ENCODE measurements around the gene RIMBP2.

Gene RIMBP2

DNA sequence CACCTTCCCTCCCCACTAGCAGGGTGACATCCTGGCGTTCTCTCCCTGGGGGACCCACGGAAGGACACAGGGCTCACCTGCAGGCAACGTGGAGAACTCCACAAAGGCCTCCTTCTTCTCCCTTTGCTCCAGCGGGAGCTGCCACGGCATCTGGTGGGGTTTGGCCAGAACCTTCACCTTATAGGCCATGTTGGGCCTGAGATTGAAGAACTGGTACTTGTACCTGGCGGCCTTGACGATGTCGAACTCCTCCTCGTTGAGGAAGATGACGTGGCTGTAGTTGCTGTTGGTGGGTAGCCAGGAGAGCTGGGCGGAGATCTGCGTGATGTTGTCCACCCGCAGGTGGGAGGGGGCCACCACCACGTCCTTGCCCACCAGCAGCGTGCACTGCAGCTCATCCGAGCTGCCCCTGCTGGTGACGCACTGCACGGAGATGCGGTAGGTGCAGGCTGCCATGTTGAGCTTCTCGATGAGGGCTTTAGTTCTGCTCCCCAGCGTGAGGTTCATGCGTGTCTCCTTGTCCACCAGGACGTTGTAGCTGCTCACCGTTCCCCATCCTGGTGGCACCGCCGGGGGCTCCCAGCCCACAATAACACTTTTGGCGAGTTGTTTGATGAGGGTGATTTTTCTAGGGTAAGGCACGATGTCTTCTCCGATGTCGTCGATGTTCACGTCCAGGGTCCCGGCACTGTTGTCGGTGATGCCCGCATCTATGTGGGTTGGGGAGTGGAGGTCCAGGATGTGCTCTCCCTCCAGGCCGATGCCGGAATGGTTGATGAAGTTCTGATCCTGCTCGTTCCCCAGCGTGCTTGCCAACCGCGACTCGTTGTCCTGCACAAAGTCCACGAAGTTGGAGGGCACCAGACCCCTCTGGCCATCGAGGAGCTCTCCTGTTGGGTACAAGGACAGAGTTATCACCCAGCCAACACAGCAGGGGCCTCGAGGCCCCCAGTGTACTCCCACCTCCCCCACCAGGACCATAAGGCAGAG is 274.0 kb downstream of the RIMBP2 start:
- Histone ChIP-seq H3K79me2 (ENCODE audit: insufficient read depth, low read length) (no peaks in the 10 kb centered on the region), H3K9ac (ENCODE audit: low read depth, low read length) (no peak overlapping the region), H3K27me3 (ENCODE audit: insufficient read depth, low read length, poor library complexity) (no peaks in the 10 kb centered on the region), H3K9me3 (ENCODE audit: insufficient read depth, low read length, severe bottlenecking) (peaks cover 7% of the 10 kb centered on the region), H3K4me3 (ENCODE audit: low read depth in 1 of 2, low read length in 2 of 2) (no peak overlapping the region), H3K4me1 (ENCODE audit: insufficient read depth, low read length) (no peaks in the 10 kb centered on the region), H3K27ac (ENCODE audit: low read length) (no peak overlapping the region), H4K20me1 (ENCODE audit: insufficient read depth, low read length) (no peaks in the 10 kb centered on the region), H3K36me3 (ENCODE audit: insufficient read depth, low read length) (no peaks in the 10 kb centered on the region), H2AFZ (ENCODE audit: low read depth, low read length) (no peak overlapping the region), H3K4me2 (ENCODE audit: insufficient read depth, low read length) (no peak overlapping the region)
- no peak for TF ChIP-seq EZH2 (IDR thresholded peaks at IDR 0.05; ENCODE audit: borderline replicate concordance, low read depth, low read length, severe bottlenecking)
- TF ChIP-seq, protein P1, sequence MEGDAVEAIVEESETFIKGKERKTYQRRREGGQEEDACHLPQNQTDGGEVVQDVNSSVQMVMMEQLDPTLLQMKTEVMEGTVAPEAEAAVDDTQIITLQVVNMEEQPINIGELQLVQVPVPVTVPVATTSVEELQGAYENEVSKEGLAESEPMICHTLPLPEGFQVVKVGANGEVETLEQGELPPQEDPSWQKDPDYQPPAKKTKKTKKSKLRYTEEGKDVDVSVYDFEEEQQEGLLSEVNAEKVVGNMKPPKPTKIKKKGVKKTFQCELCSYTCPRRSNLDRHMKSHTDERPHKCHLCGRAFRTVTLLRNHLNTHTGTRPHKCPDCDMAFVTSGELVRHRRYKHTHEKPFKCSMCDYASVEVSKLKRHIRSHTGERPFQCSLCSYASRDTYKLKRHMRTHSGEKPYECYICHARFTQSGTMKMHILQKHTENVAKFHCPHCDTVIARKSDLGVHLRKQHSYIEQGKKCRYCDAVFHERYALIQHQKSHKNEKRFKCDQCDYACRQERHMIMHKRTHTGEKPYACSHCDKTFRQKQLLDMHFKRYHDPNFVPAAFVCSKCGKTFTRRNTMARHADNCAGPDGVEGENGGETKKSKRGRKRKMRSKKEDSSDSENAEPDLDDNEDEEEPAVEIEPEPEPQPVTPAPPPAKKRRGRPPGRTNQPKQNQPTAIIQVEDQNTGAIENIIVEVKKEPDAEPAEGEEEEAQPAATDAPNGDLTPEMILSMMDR (IDR thresholded peaks at IDR 0.05; ENCODE audit: borderline replicate concordance, extremely low read depth, low read length, poor library complexity, severe bottlenecking), result no peak
- DNase-seq (no peak), ATAC-seq (ENCODE audit: insufficient read depth, low read depth) (no peak)

DNA sequence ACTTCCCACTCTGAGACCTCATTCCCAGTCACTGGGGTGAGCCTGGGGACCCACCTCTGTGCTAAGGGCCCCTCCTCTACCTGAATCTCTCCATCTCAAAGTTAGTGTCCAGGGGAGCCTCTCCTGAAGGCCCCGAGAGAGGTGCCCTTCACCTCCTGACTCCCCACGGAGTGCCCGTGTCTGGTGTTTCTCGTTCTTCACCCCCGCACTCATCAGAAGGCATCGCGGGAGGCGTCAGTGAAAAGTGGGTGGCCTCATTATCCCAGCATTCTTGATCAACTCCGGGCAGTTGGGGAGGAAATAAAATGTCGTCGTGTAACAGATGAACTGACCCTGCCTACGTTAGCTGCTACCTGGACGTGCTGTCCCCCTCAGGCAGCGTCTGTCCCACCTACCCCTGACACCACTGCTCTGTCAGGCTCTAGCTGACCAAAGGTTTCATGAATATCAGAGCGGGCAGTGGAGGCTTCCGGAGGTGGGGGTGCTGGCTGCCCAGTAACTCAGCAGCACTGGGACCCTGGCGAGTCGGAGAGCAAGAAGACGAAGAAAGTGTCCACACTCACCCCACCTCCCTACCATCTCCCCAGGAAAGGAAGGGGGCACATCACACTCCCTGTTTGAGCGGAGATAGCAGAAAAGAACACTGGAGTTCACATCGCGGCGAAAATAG is 275.6 kb downstream of the RIMBP2 start:
- Histone ChIP-seq H3K27ac (ENCODE audit: low read length) (no peak overlapping the region), H3K36me3 (ENCODE audit: insufficient read depth, low read length) (no peaks in the 10 kb centered on the region), H3K4me1 (ENCODE audit: insufficient read depth, low read length) (no peaks in the 10 kb centered on the region), H3K27me3 (ENCODE audit: insufficient read depth, low read length, poor library complexity) (no peaks in the 10 kb centered on the region), H3K9ac (ENCODE audit: low read depth, low read length) (no peak overlapping the region), H3K4me2 (ENCODE audit: insufficient read depth, low read length) (no peak overlapping the region), H4K20me1 (ENCODE audit: insufficient read depth, low read length) (no peaks in the 10 kb centered on the region), H2AFZ (ENCODE audit: low read depth, low read length) (no peak overlapping the region), H3K4me3 (ENCODE audit: low read depth in 1 of 2, low read length in 2 of 2) (no peak overlapping the region), H3K79me2 (ENCODE audit: insufficient read depth, low read length) (no peaks in the 10 kb centered on the region), H3K9me3 (ENCODE audit: insufficient read depth, low read length, severe bottlenecking) (peaks cover 12% of the 10 kb centered on the region)
- ATAC-seq (ENCODE audit: insufficient read depth, low read depth) (no peak), DNase-seq (no peak)
- TF ChIP-seq, protein P1 (IDR thresholded peaks at IDR 0.05; ENCODE audit: borderline replicate concordance, extremely low read depth, low read length, poor library complexity, severe bottlenecking), result no peak
- TF ChIP-seq EZH2 (IDR thresholded peaks at IDR 0.05; ENCODE audit: borderline replicate concordance, low read depth, low read length, severe bottlenecking), result no peak

DNA sequence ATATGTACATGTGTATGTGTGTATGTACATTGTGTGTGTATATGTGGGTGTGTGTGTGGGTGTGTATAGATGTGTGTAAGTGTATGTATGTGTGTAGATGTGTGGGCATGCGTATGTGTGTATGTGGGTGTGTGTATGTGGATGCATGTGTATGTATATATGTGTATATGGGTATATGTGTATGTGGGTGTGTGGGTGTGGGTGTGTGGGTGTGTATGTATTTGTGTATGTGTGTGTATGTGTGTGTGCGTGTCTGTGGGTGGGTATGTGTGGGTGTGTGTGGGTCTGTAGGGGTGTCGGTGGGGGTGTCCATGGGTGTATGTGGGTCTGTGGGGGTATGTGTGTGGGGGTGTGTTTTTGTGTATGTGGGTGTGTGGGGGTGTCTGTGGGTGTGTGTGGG is 276.8 kb downstream of the RIMBP2 start:
- H3K27ac ChIP-seq (ENCODE audit: low read length), result no peak overlapping the region
- no peaks in the 10 kb centered on the region for H3K4me1 ChIP-seq (ENCODE audit: insufficient read depth, low read length)
- H3K9me3 ChIP-seq (ENCODE audit: insufficient read depth, low read length, severe bottlenecking), result peaks cover 12% of the 10 kb centered on the region
- DNase-seq (no peak), ATAC-seq (ENCODE audit: insufficient read depth, low read depth) (no peak)
- no peaks in the 10 kb centered on the region for H3K27me3 ChIP-seq (ENCODE audit: insufficient read depth, low read length, poor library complexity)
- no peaks in the 10 kb centered on the region for H4K20me1 ChIP-seq (ENCODE audit: insufficient read depth, low read length)
- H2AFZ ChIP-seq (ENCODE audit: low read depth, low read length), result no peak overlapping the region
- H3K36me3 ChIP-seq (ENCODE audit: insufficient read depth, low read length), result no peaks in the 10 kb centered on the region
- H3K4me3 ChIP-seq (ENCODE audit: low read depth in 1 of 2, low read length in 2 of 2), result no peak overlapping the region
- TF ChIP-seq EZH2 (IDR thresholded peaks at IDR 0.05; ENCODE audit: borderline replicate concordance, low read depth, low read length, severe bottlenecking), result no peak
- TF ChIP-seq, protein P1 (IDR thresholded peaks at IDR 0.05; ENCODE audit: borderline replicate concordance, extremely low read depth, low read length, poor library complexity, severe bottlenecking), result no peak
- H3K4me2 ChIP-seq (ENCODE audit: insufficient read depth, low read length), result no peak overlapping the region
- H3K79me2 ChIP-seq (ENCODE audit: insufficient read depth, low read length), result no peaks in the 10 kb centered on the region
- H3K9ac ChIP-seq (ENCODE audit: low read depth, low read length), result no peak overlapping the region
